NCI-H2196 (cell line): Measurements from ENCODE around the gene EHD4.
A peak's percentile ranks its signal among the peaks of the same experiment; 100 is the strongest.

Source experiments
- DNase-seq: peaks from one replicate; lab custom pipeline; 2025; ENCODE audit not compliant: unreplicated experiment; lab: John Stamatoyannopoulos, UW

EHD4 gene

GRCh38 chr15:41995476-41995855 is 23.1 kb upstream of the EHD4 start:
- DNase-seq, result no peak

GRCh38 chr15:41994772-41995475 is 22.6 kb upstream of the EHD4 start:
- DNase-seq, result no peak

- DNase-seq, result no peak
These were observed 21.9 kb upstream of the EHD4 start for GRCh38 chr15:41994171-41994650.

- no peak for DNase-seq
These were observed 21.3 kb upstream of the EHD4 start for GRCh38 chr15:41993472-41994170.

- DNase-seq, result no peak
These were observed 20.4 kb upstream of the EHD4 start for GRCh38 chr15:41992803-41993190.

GRCh38 chr15:41992151-41992802 is 19.9 kb upstream of the EHD4 start:
- DNase-seq, result no peak

- DNase-seq, result no peak
These were observed 18.3 kb upstream of the EHD4 start for GRCh38 chr15:41990691-41991090.

- no peak for DNase-seq
These were observed 17.9 kb upstream of the EHD4 start for GRCh38 chr15:41990243-41990605.

- DNase-seq, result peak; percentile 58
These were observed 17.4 kb upstream of the EHD4 start for GRCh38 chr15:41989573-41990242.

GRCh38 chr15:41988896-41989572 is 16.7 kb upstream of the EHD4 start:
- DNase-seq, result no peak

GRCh38 chr15:41987925-41988275 is 15.5 kb upstream of the EHD4 start:
- DNase-seq, result no peak

- no peak for DNase-seq
These were observed 15.0 kb upstream of the EHD4 start for GRCh38 chr15:41987246-41987924.

GRCh38 chr15:41985236-41986160 is 13.1 kb upstream of the EHD4 start:
- no peak for DNase-seq

- no peak for DNase-seq
These were observed 12.3 kb upstream of the EHD4 start for GRCh38 chr15:41984622-41985021.

GRCh38 chr15:41983621-41984571 is 11.5 kb upstream of the EHD4 start:
- DNase-seq, result no peak

- DNase-seq, result no peak
These were observed 10.9 kb upstream of the EHD4 start for GRCh38 chr15:41983221-41983620.

GRCh38 chr15:41982133-41982930 is 10.0 kb upstream of the EHD4 start:
- DNase-seq, result no peak
